Osteoblast (primary cell): ENCODE measurements around the gene ARL8A. TPM values are rescaled to one million over a fixed set of nuclear protein-coding genes. Genes with fewer than 3 reads are reported as not detected.

Source experiments
- DNase-seq: peaks from one replicate; pipeline ENCODE4 v3.0.0; 2011; ENCODE audit warnings: low spot score, mixed read lengths; ENCODE audit not compliant: insufficient read length; ENCODE audit errors: missing footprints
- H2AFZ ChIP-seq: 2 replicates; pipeline ENCODE4 v1.6.0; 2011; ENCODE audit warnings: mild to moderate bottlenecking, low read length
- H3K27ac ChIP-seq: 2 replicates; pipeline ENCODE4 v1.5.1; 2011; ENCODE audit warnings: mild to moderate bottlenecking, low read depth, low read length, moderate library complexity
- H3K27me3 ChIP-seq: 2 replicates; pipeline ENCODE4 v1.6.0; 2012; ENCODE audit warnings: mild to moderate bottlenecking, control low read depth, inconsistent platforms, low read length, moderate library complexity; ENCODE audit not compliant: insufficient read depth
- H3K36me3 ChIP-seq: 2 replicates; pipeline ENCODE4 v1.5.1; 2011; ENCODE audit warnings: mild to moderate bottlenecking, low read length, control low read depth, moderate library complexity; ENCODE audit not compliant: insufficient read depth
- H3K4me1 ChIP-seq: 2 replicates; pipeline ENCODE4 v1.5.1; 2011; ENCODE audit warnings: mild to moderate bottlenecking, low read length, control low read depth, moderate library complexity; ENCODE audit not compliant: insufficient read depth
- H3K4me2 ChIP-seq: 2 replicates; pipeline ENCODE4 v1.6.0; 2011; ENCODE audit warnings: mild to moderate bottlenecking, low read length; ENCODE audit not compliant: insufficient read depth
- H3K4me3 ChIP-seq: fragments of 200-600 bp; sonication (generic); 3 replicates; pipeline ENCODE4 v1.5.1; 2012; ENCODE audit warnings: mild to moderate bottlenecking, low read length, inconsistent platforms; ENCODE audit not compliant: insufficient read depth
- H3K79me2 ChIP-seq: 2 replicates; pipeline ENCODE4 v1.6.0; 2012; ENCODE audit warnings: mild to moderate bottlenecking, low read length, control low read depth, inconsistent platforms; ENCODE audit not compliant: insufficient read depth
- H3K9me3 ChIP-seq: 2 replicates; pipeline ENCODE4 v1.5.1; 2011; ENCODE audit warnings: low read depth, low read length, control low read depth
- H4K20me1 ChIP-seq: 2 replicates; pipeline ENCODE4 v1.6.0; 2012; ENCODE audit warnings: mild to moderate bottlenecking, low read length, control low read depth; ENCODE audit not compliant: insufficient read depth
- CTCF ChIP-seq: IDR thresholded peaks from 2 replicates; pipeline ENCODE4 v1.5.1; 2011; ENCODE audit warnings: mild to moderate bottlenecking, low read depth, low read length, moderate library complexity; ENCODE audit errors: extremely low read depth
- small RNA-seq: library from RNA; depleted of rRNA; stranded (forward); fragments of <200 nt; gene quantifications from one replicate; pipeline ENCODE3, GENCODE V24; 2012
- total RNA-seq: library from RNA; depleted of rRNA; stranded (reverse); fragments of >200 nt; gene quantifications from 2 replicates; pipeline ENCODE4 v1.2.3, GENCODE V29; 2012

The ARL8A gene
- total RNA-seq, 1 donor: 24.2 TPM

GRCh38 chr1:202084791-202085681 lies 59.5 kb downstream of the ARL8A start:
- no peaks in the 10 kb centered on the region for H3K36me3 ChIP-seq
- no peak for DNase-seq
- H3K9me3 ChIP-seq: no peaks in the 10 kb centered on the region
- H3K27me3 ChIP-seq: no peaks in the 10 kb centered on the region
- no peak for TF ChIP-seq CTCF
- H3K4me3 ChIP-seq: no peak overlapping the region
- H3K4me2 ChIP-seq: no peak overlapping the region
- H3K4me1 ChIP-seq: peaks cover 2% of the 10 kb centered on the region
- no peak overlapping the region for H2AFZ ChIP-seq
- no peaks in the 10 kb centered on the region for H4K20me1 ChIP-seq
- no peak overlapping the region for H3K27ac ChIP-seq
- no peaks in the 10 kb centered on the region for H3K79me2 ChIP-seq

Small RNAs within 50 kb of the gene (small RNA-seq; reads per million reads assigned to genes)
- gene CRIP1P3: not detected

Other genes starting within 250 kb of the ARL8A start
- 17.1 and 21.7 TPM in 2 replicates for gene LMOD1, start 198.2 kb downstream of the ARL8A start, total RNA-seq
- gene TIMM17A, start 189.2 kb downstream of the ARL8A start, total RNA-seq: 35.7 and 38.7 TPM in 2 replicates
- gene RNPEP, start 162.1 kb downstream of the ARL8A start, total RNA-seq: 64.8 and 74.2 TPM in 2 replicates
- under 0.01 TPM in 2 replicates for gene ELF3, start 134.2 kb downstream of the ARL8A start, total RNA-seq
- not detected in 2 replicates for gene GPR37L1, start 21.8 kb downstream of the ARL8A start, total RNA-seq
- not detected in 2 replicates for gene PTPN7, start 15.9 kb upstream of the ARL8A start, total RNA-seq
- not detected in 2 replicates for gene LGR6, start 49.1 kb upstream of the ARL8A start, total RNA-seq
- 5.3 and 5.4 TPM in 2 replicates for gene UBE2T, start 197.2 kb upstream of the ARL8A start, total RNA-seq
- 20.0 and 20.6 TPM in 2 replicates for gene PPP1R12B, start 204.0 kb upstream of the ARL8A start, total RNA-seq